Activated CD8-positive, alpha-beta memory T cell treated with anti-CD3 and anti-CD28 coated beads, Interleukin-2, amount 10 ng/mL, durations not matched to agents 7 days and 5 days (primary cell): ENCODE data around the gene IL27RA. TPM values are rescaled to one million over a fixed set of nuclear protein-coding genes. Genes with fewer than 3 reads are reported as not detected.
A peak's percentile ranks its signal among the peaks of the same experiment; 100 is the strongest.

Source experiments
- ATAC-seq: fragments of 150-1000 bp; cut with Tn5 transposase; one replicate; pipeline ENCODE4 v1.10.0; 2021; ENCODE audit warnings: moderate library complexity
- CTCF ChIA-PET: fragments of 350-600 bp; sonication (Branson Sonifier 250); formaldehyde crosslinking; loops from one replicate; lab custom pipeline; 2021; ENCODE audit warnings: antibody characterized with exemption; lab: Charles Lee
- DNase-seq: peaks from one replicate; pipeline ENCODE4 v3.0.0-alpha.2; 2020
- H3K27ac Mint-ChIP-seq: one replicate; pipeline ENCODE4 v1.8.0; 2021; ENCODE audit warnings: mild to moderate bottlenecking, mixed read lengths
- H3K27me3 Mint-ChIP-seq: one replicate; pipeline ENCODE4 v1.8.0; 2021; ENCODE audit warnings: mixed read lengths
- H3K36me3 Mint-ChIP-seq: one replicate; pipeline ENCODE4 v1.8.0; 2021; ENCODE audit warnings: mild to moderate bottlenecking, mixed read lengths
- H3K4me1 Mint-ChIP-seq: one replicate; pipeline ENCODE4 v1.8.0; 2021; ENCODE audit warnings: mixed read lengths
- H3K4me3 Mint-ChIP-seq: one replicate; pipeline ENCODE4 v1.8.0; 2021; ENCODE audit warnings: mild to moderate bottlenecking, moderate library complexity, mixed read lengths
- H3K9me3 Mint-ChIP-seq: one replicate; pipeline ENCODE4 v1.8.0; 2022; ENCODE audit warnings: low read depth, mixed read lengths
- total RNA-seq, 2 experiments: library from RNA; stranded (reverse); gene quantifications; one replicate each; pipeline ENCODE4 v1.2.3, GENCODE V29; 2021

The IL27RA gene
- total RNA-seq, 2 experiments from 2014 or later, result 29.7 to 60.3 TPM

DNA sequence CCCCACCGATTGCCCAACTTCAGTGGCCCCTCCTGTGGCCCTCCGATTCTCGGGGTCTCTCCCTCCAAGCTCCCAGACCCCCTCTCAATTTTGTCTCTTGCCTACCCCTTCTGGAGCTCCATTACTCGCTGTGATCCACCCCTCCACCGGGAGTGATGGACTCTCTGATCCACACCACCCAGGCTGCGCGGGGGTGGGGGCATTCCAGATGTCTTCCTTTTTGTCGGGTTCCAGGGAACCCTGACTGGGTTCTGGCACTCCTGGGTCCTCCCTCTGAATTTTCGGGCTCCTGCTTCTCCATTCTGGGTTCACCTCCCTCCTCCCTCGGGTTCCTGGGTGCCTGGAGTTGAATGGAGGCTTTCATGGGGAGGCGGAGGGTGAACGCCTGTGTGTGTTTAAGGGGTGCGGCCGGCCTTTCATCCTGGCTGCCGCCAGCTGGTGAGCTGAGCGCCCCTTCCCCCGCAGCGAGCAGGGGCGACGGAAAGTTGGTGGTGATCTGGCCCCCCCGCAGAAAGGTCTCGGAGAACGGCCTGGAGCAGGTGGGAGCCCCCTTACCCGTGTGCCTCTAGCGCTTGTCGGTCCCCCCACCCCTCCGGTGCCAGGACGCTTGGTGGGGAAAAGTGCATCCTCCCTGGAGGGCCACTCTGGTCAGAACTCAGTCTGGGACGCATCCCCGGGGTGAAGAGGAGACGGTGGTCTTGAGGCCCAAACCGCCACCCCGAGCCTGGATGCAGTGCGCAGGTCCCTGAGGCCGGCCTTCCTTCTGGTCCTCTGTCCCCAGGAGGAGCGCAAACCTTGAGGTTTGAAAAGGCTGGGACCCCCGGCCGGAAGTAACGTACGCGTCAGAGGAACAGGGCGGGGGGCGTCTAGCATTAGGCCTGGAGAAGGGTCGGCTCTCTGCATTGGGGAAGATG lies 42.6 kb downstream of the IL27RA start:
- ATAC-seq (peak; percentile 9), DNase-seq (no peak)
- Mint-ChIP-seq H3K4me1 (peaks cover 25% of the 10 kb centered on the region), H3K4me3 (peak overlapping the region; percentile 84), H3K27me3 (peaks cover 3% of the 10 kb centered on the region), H3K36me3 (no peaks in the 10 kb centered on the region), H3K9me3 (no peaks in the 10 kb centered on the region), H3K27ac (peak overlapping the region; percentile 81)
- CTCF ChIA-PET, result interaction anchor here (0.8 to 7.3 kb wide), 27 partner anchors 8 to 238 kb away, joined by 3 to 153 read pairs (median 4); partner anchors contain the start of genes ASF1B, BRME1, CC2D1A and IL27RA

DNA sequence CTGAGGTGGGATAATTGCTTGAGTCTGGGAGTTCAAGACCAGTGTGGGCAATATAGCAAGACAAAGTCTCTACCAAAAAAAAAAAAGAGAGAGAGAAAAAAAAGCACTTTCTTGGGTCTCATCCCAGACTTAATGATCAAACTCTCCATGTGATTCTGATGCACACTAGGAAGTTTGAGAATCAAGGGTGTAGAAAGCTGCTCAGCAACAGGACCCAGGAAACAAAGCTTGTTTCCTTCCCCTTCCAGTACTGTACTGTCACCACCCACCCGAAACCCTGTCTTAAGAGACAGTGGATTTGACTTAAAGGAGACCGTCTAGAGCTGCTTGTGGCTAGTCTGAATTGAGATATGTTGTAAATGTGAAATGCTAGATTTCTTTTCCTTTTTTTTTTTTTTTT lies 46.8 kb downstream of the IL27RA start:
- Mint-ChIP-seq H3K27ac (no peak overlapping the region), H3K4me3 (no peak overlapping the region), H3K4me1 (peaks cover 33% of the 10 kb centered on the region), H3K9me3 (no peaks in the 10 kb centered on the region), H3K27me3 (no peaks in the 10 kb centered on the region), H3K36me3 (no peaks in the 10 kb centered on the region)
- no peak for DNase-seq
- ATAC-seq, result no peak
- CTCF ChIA-PET, result interaction anchor here (0.5 to 7.4 kb wide), 6 partner anchors 19 to 198 kb away, joined by 3 to 38 read pairs (median 5); partner anchors contain the start of gene ASF1B

DNA sequence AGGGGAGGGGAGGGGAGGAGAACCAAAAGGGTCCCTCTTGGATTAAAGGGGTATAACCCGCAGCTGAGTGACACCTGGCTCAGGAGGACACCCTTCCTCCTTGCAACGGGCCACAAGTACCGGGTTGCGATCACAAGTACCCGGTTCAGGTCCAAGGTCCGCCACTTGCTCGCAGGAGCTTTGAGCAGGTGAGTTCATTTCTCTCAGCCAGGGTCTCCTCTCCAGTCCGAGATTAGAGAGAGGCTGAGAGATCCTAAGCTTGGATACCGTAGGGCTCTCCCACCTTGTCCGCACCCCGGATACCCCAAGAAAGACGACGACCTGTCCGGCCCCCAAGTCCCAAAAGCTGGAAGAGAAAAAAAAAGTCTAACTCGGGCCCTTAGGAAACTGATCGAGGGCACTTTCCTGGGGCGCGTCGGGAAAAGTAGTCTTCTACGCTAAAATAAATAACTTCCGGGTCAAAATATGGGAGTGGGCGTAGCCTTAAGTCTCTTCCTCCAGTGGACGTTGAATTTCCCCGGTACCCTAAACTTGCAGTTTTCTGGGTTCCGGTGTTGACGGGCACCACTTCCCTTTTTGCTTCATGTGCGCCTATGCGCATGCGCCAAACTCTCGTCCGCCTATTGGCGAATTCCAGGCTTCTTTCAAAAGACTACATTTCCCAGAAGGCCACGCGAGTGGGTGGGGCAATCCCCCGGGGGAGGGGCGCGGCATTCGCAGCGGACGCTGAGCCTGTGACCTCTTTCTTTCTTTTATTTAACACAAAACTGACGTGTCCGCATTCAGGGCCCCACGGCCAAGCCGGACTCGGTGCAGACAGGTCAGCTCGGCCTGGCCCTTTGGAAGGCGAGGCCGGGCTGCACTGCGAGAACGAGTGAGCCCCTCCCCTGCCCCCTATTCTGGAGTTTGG lies 49.6 kb downstream of the IL27RA start:
- CTCF ChIA-PET, result interaction anchor here (0.5 to 7.4 kb wide), 20 partner anchors 8 to 399 kb away, joined by 3 to 38 read pairs (median 3); partner anchors contain the start of genes ASF1B, BRME1 and MISP3
- Mint-ChIP-seq H3K27me3 (no peaks in the 10 kb centered on the region), H3K27ac (peak overlapping the region; percentile 92), H3K36me3 (no peaks in the 10 kb centered on the region), H3K9me3 (no peaks in the 10 kb centered on the region), H3K4me3 (peak overlapping the region; percentile 92), H3K4me1 (peaks cover 16% of the 10 kb centered on the region)
- DNase-seq, result peak; percentile 100
- ATAC-seq, result peak; percentile 97

DNA sequence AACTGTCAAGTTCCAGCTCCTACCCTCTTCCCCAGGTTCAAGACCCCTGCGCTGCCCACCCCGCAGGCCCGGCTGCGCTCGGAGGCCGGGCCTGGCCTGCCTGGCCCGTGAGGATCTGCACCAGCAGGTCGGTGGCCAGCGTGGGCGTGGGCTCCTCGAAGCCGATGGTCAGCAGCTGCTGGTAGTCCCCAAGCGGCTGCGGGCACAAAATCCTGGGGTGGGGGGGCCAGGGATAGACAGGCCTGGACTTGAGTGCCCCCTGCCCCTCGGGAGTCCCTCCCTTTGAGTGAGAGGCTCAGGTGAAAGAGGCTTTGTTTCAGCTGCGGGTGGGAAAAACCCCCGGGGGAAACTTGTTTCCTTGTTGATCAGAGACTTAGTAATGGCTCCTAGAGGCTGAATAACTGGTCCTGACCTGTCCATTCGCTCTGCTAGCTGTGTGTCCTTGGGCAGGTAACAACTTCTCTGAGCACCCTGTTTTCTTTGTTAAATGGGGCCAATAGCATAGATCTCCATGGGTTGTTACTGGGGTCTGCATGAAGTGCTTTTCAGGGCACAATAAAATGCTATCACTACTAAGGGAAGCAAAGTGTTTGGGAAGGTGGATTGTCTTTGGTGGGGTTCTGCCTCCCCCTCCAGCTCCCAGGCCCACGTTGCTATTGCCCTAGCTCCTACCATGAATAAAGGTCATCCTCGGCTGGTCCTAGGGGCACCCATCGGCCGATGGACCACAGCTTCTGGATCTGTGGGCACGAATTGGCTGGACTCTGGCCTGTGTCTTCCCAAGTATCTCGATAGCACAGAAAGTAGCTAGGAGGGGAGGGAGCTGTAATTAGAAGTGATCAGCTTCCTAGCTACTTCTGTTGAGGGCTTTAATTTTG lies 50.5 kb downstream of the IL27RA start:
- Mint-ChIP-seq H3K4me3 (peak overlapping the region; percentile 92), H3K4me1 (peaks cover 16% of the 10 kb centered on the region), H3K9me3 (no peaks in the 10 kb centered on the region), H3K27me3 (no peaks in the 10 kb centered on the region), H3K36me3 (no peaks in the 10 kb centered on the region), H3K27ac (peak overlapping the region; percentile 92)
- ATAC-seq (no peak), DNase-seq (peak; percentile 54)
- CTCF ChIA-PET, result interaction anchor here (0.7 to 7.4 kb wide), 15 partner anchors 9 to 398 kb away, joined by 3 to 38 read pairs (median 6); partner anchors contain the start of genes ASF1B and MISP3

DNA sequence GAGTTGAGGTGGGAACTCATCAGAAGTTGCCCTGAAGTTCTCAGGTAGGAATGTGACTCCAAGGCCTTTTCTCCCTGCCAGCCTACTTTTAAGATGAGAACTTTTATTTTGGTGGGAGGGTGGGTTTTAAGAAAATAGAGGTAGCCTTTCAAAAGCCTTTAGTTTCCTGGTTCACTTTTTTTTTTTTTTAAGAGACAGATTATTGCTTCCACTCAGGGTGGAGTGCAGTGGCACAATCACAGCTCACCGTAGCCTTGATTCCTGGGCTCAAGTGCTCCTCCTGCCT lies 51.1 kb downstream of the IL27RA start:
- Mint-ChIP-seq H3K4me3 (no peak overlapping the region), H3K27ac (no peak overlapping the region), H3K36me3 (no peaks in the 10 kb centered on the region), H3K9me3 (no peaks in the 10 kb centered on the region), H3K4me1 (peaks cover 13% of the 10 kb centered on the region), H3K27me3 (no peaks in the 10 kb centered on the region)
- no peak for DNase-seq
- CTCF ChIA-PET, result interaction anchor here (0.7 to 7.4 kb wide), 6 partner anchors 9 to 179 kb away, joined by 3 to 38 read pairs (median 8); partner anchors contain the start of genes ASF1B and MISP3
- ATAC-seq, result no peak

DNA sequence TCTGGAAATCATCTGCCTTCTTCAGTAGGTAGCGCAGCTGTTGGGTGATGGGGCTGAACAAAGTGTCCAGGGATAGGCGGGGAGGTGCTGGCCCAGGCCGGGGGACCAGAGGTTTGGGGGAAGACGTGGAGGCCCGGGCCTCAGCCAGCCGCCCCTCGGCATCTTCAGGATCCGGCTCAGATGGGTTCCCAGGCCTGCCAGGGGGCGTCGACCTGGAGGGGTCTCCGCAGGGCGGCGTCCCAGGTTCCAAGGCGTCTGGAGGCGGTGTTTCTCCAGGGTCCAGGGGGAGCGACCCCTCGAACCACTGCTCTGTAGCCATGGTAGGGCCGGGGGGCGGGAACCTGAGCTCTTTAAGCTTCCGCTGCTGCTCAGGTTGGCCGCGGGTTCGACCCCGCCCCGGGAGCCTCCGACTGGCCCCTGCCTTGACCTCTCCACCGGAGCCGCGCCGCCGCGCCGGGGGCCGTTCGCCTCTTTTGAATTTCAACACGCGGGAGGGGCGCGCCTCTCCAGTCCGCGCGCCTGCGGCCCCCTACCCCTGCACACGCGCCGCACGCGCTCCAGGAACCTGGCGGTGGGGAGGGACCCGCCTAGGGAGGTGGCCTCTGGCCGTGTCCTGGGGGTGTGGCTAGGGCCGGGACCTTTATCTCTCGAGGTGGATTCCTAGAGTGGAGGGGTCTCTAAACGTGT lies 53.9 kb downstream of the IL27RA start, which contains the start of gene C19orf67:
Gene C19orf67 (minus strand): TSS at position 475 of the 687 bp plus-strand sequence. CDS start 156 bp downstream, at position 319.
- no peak for ATAC-seq
- peaks cover 15% of the 10 kb centered on the region for H3K4me1 Mint-ChIP-seq
- DNase-seq, result no peak
- H3K4me3 Mint-ChIP-seq, result no peak within 1 kb of the TSS
- no peaks in the 10 kb centered on the region for H3K27me3 Mint-ChIP-seq
- CTCF ChIA-PET, result interaction anchor here (3.0 kb wide), 1 partner anchor 30 kb away, joined by 12 read pairs; no protein-coding TSS in a partner anchor
- H3K27ac Mint-ChIP-seq, result no peak within 1 kb of the TSS
- no peaks in the 10 kb centered on the region for H3K9me3 Mint-ChIP-seq
- peaks cover 12% of the 10 kb centered on the region for H3K36me3 Mint-ChIP-seq

DNA sequence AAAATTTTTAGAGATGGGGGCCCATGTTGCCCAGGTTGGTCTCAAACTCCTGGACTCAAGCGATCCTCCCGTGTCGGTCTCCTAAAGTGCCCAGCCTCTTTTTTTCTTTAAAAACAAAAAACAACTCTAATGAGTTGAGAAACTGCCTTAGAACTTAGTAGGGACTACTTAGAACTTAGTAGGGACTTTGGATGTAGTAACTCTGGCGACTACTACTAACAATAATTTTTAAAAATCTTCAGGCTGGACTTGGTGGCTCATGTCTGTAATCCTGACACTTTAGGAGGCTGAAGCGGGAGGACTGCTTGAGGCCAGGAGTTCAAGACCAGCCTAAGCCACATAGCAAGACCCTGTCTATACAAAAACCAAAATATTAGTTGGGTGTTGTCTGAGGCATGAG lies 54.5 kb downstream of the IL27RA start:
- H3K27ac Mint-ChIP-seq, result no peak overlapping the region
- DNase-seq, result no peak
- CTCF ChIA-PET, result interaction anchor here (1.7 kb wide), 1 partner anchor 13 kb away, joined by 6 read pairs; no protein-coding TSS in a partner anchor
- peaks cover 14% of the 10 kb centered on the region for H3K4me1 Mint-ChIP-seq
- H3K27me3 Mint-ChIP-seq, result no peaks in the 10 kb centered on the region
- no peaks in the 10 kb centered on the region for H3K9me3 Mint-ChIP-seq
- peaks cover 12% of the 10 kb centered on the region for H3K36me3 Mint-ChIP-seq
- no peak overlapping the region for H3K4me3 Mint-ChIP-seq
- ATAC-seq, result no peak

DNA sequence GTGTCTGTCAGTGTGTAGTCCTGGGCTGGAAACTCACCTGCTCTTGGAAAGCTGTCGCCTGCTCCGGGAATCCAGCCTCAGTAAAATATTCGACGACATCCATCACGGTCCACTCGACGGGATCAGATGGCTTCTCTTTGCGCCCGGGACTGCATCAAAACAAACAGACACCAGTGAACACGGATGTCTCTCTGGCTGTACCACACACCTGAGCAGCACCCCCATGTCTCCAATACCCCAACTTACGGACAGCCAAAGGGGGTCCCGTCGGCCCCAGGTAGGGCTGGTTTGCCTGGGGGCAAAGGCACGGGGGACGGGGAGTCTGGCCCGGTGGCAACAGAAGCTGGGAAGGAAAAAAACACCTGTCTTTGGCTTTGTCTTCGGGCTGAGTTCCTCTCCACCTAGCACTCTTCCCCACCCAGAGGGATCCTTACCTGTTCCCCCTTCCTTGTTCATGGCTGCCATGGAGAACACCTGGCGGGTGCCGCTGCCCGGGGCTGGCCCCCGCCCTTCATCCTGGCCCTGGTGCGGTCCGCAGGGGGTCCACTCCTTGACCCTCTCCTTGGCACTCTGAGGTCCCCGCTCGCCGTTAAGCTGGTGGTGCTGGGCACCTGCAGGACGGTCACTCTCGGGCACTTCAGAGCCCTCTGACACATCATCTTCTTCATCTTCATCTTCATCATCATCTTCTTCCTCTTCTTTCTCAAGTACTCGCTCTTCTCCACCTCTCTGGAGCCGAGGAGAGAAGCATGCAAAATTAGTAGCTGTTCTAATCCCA lies 57.3 kb downstream of the IL27RA start:
- Mint-ChIP-seq H3K4me3 (peak overlapping the region; percentile 66), H3K27me3 (no peaks in the 10 kb centered on the region), H3K36me3 (peaks cover 19% of the 10 kb centered on the region), H3K4me1 (peaks cover 20% of the 10 kb centered on the region), H3K9me3 (peaks cover 4% of the 10 kb centered on the region), H3K27ac (no peak overlapping the region)
- ATAC-seq, result no peak
- CTCF ChIA-PET, result interaction anchor here (0.6 to 2.1 kb wide), 5 partner anchors 13 to 227 kb away, joined by 3 to 7 read pairs (median 4); partner anchors contain the start of genes IL27RA and MISP3
- DNase-seq, result no peak

DNA sequence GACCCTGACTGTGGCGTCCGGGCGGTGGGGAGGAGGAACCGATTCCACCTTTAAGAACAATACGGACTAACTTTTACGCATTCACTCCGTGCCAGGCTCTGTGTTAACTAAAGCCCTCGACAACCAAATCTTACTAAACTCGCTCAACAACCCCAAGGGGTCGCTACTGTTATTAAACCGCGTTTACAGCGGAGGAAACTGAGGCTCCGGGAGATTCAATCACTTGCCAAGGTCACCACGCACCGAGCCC lies 57.8 kb downstream of the IL27RA start:
- H3K4me1 Mint-ChIP-seq, result peaks cover 20% of the 10 kb centered on the region
- H3K4me3 Mint-ChIP-seq, result peak overlapping the region; percentile 66
- H3K27me3 Mint-ChIP-seq, result no peaks in the 10 kb centered on the region
- ATAC-seq (no peak), DNase-seq (no peak)
- H3K9me3 Mint-ChIP-seq, result peaks cover 4% of the 10 kb centered on the region
- peak overlapping the region; percentile 68 for H3K27ac Mint-ChIP-seq
- peaks cover 19% of the 10 kb centered on the region for H3K36me3 Mint-ChIP-seq
- CTCF ChIA-PET, result interaction anchor here (0.6 to 1.5 kb wide), 4 partner anchors 14 to 227 kb away, joined by 3 to 4 read pairs (median 4); partner anchors contain the start of genes IL27RA and MISP3

DNA sequence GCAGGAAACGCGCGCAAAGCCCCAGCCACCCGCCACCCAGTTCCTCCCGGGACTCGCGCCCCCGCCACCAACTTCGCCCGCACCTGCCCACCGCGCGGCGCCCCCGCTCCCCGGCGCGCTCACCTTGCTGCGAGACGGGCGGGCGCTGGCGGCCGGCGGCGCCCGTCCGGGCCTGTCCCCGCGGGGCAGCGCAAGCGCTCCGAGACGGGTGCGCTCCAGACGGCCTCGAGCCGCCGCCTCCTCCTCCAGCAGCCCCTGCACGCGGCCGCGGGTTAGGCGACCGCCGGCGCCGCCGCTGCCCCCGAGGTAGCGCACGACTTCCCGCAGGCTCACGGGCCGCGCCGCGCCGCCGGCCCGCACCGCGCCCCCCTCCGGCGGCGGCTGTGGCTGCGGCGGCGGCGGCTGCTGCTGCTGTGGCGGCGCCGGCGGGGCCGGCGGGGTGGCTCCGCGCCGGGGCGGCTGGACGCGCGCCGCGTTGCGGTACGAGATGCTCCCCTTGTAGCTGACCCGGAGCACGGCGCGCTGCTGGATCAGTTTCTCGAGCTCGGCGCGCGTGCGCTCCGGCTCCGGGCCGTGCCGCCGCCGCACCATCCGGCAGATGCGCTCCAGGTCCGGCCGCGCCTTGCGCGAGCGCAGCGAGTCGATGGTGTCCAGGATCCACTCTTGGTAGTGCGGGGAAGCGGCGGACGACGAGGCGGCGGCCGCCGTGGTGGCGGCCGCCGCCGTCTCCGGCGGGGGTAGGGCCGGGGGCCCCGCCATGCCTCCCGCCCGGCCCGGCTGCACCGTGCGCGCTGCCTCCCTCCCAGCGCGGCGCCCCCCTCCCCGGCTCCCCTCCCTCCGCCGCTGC lies 58.3 kb downstream of the IL27RA start:
- H3K27ac Mint-ChIP-seq, result peak overlapping the region; percentile 68
- H3K4me3 Mint-ChIP-seq, result peak overlapping the region; percentile 72
- CTCF ChIA-PET, result interaction anchor here (0.7 to 1.5 kb wide), 5 partner anchors 15 to 260 kb away, joined by 3 to 4 read pairs (median 3); partner anchors contain the start of genes BRME1, CC2D1A and IL27RA
- peaks cover 20% of the 10 kb centered on the region for H3K4me1 Mint-ChIP-seq
- DNase-seq (peak; percentile 61), ATAC-seq (peak; percentile 17)
- H3K27me3 Mint-ChIP-seq, result no peaks in the 10 kb centered on the region
- H3K9me3 Mint-ChIP-seq, result peaks cover 4% of the 10 kb centered on the region
- H3K36me3 Mint-ChIP-seq, result peaks cover 19% of the 10 kb centered on the region
